Measurements from ENCODE around the gene USP20.
"Not testable (repeated sequence)": the region's sequence is repeated elsewhere in the genome, so short reads cannot be mapped to it uniquely, and the experiment has no call there.

The USP20 gene

DNA sequence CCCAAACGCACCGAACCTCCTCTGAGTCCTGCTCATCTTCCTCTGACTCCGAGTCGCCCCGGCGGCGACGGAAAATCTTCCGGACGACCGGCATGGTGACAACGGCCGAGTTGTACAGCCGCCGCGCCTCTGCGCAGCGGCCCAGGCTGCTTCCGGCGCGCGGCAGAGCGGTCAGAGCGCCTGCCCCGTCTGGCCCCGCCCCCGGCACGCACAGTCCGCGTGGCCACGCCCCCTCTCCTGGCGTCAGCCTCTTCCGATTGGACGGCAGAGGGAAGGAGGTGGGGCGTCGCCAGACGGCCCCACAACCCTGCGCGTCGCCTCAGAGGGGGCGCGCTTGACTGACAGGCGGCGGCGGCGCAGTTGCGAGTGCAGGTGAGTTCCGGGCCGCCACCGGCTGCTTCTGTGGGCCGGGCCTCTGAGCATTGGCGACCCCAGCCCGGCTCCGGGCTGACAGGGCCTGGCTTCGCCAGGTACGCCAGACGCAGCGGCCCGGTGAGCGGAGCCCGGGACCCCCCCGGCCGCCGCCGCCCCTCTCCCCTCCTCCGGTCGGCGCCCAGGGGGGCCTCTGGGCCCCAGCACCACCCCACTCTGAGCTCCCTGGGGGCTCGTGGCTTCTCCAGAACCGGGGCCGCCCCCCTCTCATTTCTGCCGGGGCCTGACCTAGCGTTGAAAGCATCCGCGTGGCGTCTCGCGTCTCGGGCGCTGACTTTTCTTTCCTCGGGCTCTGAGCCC, at the start of gene USP20, which contains the start of gene C9orf78:
Gene USP20, plus strand, starts transcription at position 331 of the 732 bp plus-strand sequence. CDS start 17,098 bp downstream, outside the sequence.
Gene C9orf78, minus strand, starts transcription at position 148 of the 732 bp plus-strand sequence. Its CDS starts 54 bp downstream, at position 94.
- Mint-ChIP-seq H3K4me3 (peak within 1 kb of the TSS; percentile 96), H3K27ac (peak within 1 kb of the TSS; percentile 96), H3K9me3 (no peaks in the 10 kb centered on the region), H3K4me1 (ENCODE audit: low read depth) (peaks cover 59% of the 10 kb centered on the region), H3K36me3 (ENCODE audit: low read depth) (peaks cover 72% of the 10 kb centered on the region), H3K27me3 (no peaks in the 10 kb centered on the region)
- peak; percentile 98 for DNase-seq

DNA sequence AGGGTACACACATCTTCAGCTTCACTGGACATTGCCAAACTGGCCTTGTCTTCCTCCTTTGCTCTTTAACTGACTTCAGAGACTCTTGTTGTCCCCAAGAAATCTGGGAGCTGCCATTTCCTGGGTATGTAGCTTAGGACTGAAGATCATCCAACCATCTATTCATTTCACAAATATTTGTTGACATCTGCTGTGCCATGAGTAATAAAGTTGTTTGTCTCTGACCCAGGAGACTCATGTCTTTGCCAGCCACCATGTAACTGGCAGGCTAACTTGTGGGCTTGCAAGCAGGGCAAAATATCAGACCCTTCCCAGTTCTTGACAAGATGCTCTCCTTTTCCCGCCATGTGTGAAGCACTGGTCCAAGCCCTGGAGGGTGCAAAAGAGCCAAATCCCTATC, 49.4 kb upstream of the USP20 start:
- no peaks in the 10 kb centered on the region for H3K36me3 Mint-ChIP-seq (ENCODE audit: low read depth)
- peaks cover 6% of the 10 kb centered on the region for H3K4me1 Mint-ChIP-seq (ENCODE audit: low read depth)
- no peak overlapping the region for H3K27ac Mint-ChIP-seq
- DNase-seq: no peak
- no peaks in the 10 kb centered on the region for H3K9me3 Mint-ChIP-seq
- no peak overlapping the region for H3K4me3 Mint-ChIP-seq
- no peaks in the 10 kb centered on the region for H3K27me3 Mint-ChIP-seq

DNA sequence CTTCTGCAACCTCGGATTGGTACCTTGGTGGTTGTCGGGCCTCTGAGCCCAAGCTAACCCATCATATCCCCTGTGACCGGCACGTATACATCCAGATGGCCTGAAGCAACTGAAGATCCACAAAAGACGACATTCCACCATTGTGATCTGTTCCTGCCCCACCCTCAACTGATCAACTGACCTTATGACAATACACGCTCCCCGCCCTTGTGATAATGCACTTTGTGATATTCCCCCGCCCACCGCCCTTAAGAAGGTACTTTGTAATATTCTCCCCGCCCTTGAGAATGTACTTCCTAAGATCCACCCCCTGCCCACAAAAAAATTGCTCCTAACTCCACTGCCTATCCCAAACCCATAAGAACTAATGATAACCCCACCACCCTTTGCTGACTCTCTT, 48.8 kb upstream of the USP20 start:
- H3K27me3 Mint-ChIP-seq: no peaks in the 10 kb centered on the region

DNA sequence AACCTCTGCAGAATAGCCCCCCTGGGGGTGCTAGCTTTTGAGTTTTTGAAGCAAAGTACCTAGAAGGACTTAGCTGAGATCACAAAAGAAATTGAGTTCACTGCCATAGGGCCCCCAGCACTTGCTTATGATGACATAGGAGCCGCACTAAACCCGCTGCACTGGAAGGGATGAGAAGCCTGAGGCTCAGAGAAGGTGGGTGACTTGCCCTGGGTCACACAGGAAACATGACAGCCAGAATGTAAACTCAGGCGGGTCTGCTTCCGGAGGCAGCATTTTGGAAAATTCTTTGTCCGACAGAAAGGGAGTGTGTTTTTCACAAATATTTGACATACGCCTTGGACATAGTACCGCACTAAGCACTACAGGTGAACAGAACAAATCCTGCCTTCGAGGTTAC, 40.7 kb upstream of the USP20 start:
- Mint-ChIP-seq H3K27me3 (no peaks in the 10 kb centered on the region), H3K9me3 (no peaks in the 10 kb centered on the region), H3K4me1 (ENCODE audit: low read depth) (peaks cover 6% of the 10 kb centered on the region), H3K27ac (no peak overlapping the region), H3K4me3 (no peak overlapping the region), H3K36me3 (ENCODE audit: low read depth) (no peaks in the 10 kb centered on the region)
- DNase-seq: no peak

More for the DNA sequence above, 48.8 kb upstream of the USP20 start:
- DNase-seq: no peak
- Mint-ChIP-seq H3K4me3 (no peak overlapping the region), H3K9me3 (no peaks in the 10 kb centered on the region), H3K4me1 (ENCODE audit: low read depth) (peaks cover 6% of the 10 kb centered on the region), H3K36me3 (ENCODE audit: low read depth) (no peaks in the 10 kb centered on the region), H3K27ac (no peak overlapping the region)

DNA sequence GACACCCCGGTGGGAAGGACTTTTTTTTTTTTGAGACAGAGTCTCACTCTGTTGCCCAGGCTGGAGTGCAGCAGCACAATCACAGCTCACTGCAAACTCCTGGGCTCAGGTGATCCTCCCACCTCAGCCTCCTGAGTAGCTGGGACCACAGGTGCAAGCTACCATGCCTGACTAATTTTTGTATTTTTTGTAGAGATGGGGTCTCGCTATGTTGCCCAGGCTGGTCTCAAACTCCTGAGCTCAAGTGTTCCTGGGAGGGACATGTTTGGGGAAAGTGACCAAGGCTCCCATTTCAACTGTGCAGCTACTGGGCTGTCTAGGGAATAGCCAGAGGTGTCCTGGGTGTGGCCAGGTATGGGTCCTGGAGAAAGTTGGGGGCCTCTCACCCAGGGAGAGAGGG, 39.2 kb upstream of the USP20 start:
- H3K36me3 Mint-ChIP-seq (ENCODE audit: low read depth); H3K27me3 Mint-ChIP-seq; H3K4me1 Mint-ChIP-seq (ENCODE audit: low read depth); H3K4me3 Mint-ChIP-seq; H3K9me3 Mint-ChIP-seq; H3K27ac Mint-ChIP-seq; DNase-seq: not testable (repeated sequence)

DNA sequence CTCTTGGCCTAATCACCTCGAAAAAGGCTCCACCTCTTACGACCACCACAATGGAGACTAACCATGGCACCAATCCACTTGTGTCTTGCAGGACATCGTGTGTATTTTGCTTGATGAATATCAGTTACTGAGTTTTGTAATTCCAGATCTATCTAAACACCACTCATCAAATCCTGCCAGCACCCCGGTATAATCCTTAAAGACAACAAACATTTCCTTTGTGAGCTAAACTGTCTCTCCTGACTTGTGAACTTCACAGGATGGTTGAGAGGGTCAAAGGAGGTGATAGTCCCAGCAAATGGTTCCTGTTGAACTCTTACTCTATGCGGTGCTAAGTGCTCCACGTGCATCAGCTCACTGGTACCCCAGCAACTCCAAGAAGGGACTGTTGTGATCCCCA, 36.3 kb upstream of the USP20 start:
- no peak for DNase-seq
- Mint-ChIP-seq H3K27me3 (no peaks in the 10 kb centered on the region), H3K27ac (no peak overlapping the region), H3K4me3 (no peak overlapping the region), H3K9me3 (no peaks in the 10 kb centered on the region), H3K36me3 (ENCODE audit: low read depth) (peaks cover 5% of the 10 kb centered on the region), H3K4me1 (ENCODE audit: low read depth) (peaks cover 5% of the 10 kb centered on the region)

DNA sequence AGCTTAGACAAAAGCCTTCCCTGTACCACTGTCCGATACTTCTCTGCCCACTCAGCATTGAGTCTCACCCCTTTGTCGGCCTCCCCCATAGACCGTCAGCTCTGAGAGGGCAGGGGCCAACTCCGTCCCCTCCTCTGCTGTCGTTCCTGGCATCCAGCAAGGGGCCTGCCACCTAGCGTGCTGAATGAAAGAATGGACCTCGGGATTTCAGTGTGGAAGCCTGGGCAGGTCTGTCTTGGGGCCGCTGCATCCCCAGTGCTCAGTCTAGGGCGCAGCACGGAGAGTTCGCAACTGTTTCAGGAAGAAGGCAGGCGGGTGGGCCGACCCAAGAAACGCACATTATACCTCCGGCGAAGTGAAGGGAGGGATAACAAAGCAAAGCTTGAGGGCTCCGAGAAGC, 33.8 kb upstream of the USP20 start:
- Mint-ChIP-seq H3K27me3 (no peaks in the 10 kb centered on the region), H3K9me3 (no peaks in the 10 kb centered on the region), H3K4me3 (peak overlapping the region; percentile 24), H3K27ac (no peak overlapping the region), H3K36me3 (ENCODE audit: low read depth) (peaks cover 27% of the 10 kb centered on the region), H3K4me1 (ENCODE audit: low read depth) (peaks cover 23% of the 10 kb centered on the region)
- no peak for DNase-seq

DNA sequence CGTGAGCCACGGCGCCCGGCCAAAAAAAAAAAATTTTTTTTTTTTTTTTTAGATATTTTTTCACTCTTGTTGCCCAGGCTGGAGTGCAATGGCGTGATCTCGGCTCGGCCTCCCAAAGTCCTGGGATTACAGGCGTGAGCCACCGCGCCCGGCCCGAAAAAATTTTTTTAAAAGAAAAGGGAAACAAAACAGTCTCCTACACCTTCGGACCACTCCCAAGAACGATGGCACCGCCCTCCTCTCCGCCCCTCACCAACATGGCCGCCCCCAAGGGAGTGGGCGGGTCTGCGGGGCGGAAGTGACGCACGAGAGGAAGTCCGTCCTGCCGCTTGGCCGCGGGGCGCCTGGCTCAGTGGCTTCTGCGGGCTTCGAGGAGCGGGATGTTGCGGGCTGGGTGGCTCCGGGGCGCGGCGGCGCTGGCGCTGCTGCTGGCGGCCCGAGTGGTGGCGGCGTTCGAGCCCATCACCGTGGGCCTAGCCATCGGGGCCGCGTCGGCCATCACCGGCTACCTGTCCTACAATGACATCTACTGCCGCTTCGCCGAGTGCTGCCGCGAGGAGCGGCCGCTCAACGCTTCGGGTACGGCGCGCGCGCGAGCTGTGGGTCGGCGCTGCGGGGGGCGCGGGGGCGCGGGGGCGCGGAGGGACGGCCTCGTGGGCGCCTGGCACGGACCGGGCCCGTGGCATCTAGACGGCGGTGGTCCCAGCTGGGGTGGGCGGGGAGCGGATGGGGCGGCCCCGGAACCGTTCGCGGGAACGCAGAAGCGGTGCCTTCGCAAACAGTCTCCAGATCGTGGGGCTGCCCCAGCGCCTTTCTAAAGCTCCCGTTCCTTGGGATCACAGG, 32.2 kb upstream of the USP20 start, which contains the start of gene TOR1B:
Gene TOR1B, plus strand, starts transcription at position 352 of the 843 bp plus-strand sequence. Its CDS starts 29 bp downstream, at position 381.
- Mint-ChIP-seq H3K27ac (peak within 1 kb of the TSS; percentile 94), H3K4me3 (peak within 1 kb of the TSS; percentile 87)

DNA sequence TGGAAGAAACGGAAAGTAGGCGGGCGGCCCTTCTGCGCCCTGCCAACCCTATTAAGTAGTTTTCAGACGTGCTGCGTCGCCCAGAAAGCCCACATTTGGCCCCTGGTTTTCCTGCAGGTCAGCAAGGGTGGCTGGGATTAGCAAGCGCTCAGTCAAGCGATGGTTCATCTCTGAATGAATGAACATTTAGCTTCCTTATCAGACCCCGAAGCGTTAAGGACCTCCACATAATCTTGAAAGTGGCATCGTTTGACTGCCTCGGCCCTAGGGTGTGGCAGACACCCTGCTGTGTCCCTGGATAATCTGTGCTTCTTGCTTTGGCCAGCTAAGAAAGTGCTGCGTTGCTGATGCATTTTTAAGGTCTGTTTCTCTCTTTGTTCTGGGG, 31.6 kb upstream of the USP20 start:
- Mint-ChIP-seq H3K4me3 (peak overlapping the region; percentile 87), H3K9me3 (no peaks in the 10 kb centered on the region), H3K36me3 (ENCODE audit: low read depth) (peaks cover 47% of the 10 kb centered on the region), H3K4me1 (ENCODE audit: low read depth) (peaks cover 27% of the 10 kb centered on the region), H3K27me3 (no peaks in the 10 kb centered on the region), H3K27ac (peak overlapping the region; percentile 94)
- no peak for DNase-seq

More for the DNA sequence above, 32.2 kb upstream of the USP20 start, which contains the start of gene TOR1B:
- Mint-ChIP-seq H3K36me3 (ENCODE audit: low read depth) (peaks cover 42% of the 10 kb centered on the region), H3K27me3 (no peaks in the 10 kb centered on the region), H3K4me1 (ENCODE audit: low read depth) (peaks cover 27% of the 10 kb centered on the region), H3K9me3 (no peaks in the 10 kb centered on the region)
- DNase-seq: peak; percentile 99

DNA sequence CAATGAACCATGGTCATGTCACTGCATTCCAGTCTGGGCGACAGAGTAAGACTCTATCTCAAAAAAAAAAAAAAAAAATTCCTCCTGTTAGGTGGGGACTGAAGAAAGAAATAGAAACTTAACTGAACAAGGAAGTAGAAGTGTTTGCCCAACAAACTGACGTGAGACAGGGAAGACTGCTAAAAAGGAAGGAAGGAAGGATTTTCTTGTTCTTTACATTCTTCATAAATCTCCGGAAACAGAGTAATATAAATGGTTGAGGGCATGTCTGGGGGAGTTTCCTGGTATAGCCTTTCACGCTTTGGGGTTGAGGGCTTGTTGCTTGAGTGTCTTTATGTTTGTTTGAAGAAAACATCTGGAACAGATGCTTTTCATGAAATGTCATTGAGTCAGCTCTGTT, 29.2 kb upstream of the USP20 start:
- Mint-ChIP-seq H3K9me3 (no peaks in the 10 kb centered on the region), H3K4me1 (ENCODE audit: low read depth) (peaks cover 34% of the 10 kb centered on the region), H3K27ac (peak overlapping the region; percentile 70), H3K27me3 (no peaks in the 10 kb centered on the region), H3K36me3 (ENCODE audit: low read depth) (peaks cover 71% of the 10 kb centered on the region), H3K4me3 (peak overlapping the region; percentile 32)
- no peak for DNase-seq

DNA sequence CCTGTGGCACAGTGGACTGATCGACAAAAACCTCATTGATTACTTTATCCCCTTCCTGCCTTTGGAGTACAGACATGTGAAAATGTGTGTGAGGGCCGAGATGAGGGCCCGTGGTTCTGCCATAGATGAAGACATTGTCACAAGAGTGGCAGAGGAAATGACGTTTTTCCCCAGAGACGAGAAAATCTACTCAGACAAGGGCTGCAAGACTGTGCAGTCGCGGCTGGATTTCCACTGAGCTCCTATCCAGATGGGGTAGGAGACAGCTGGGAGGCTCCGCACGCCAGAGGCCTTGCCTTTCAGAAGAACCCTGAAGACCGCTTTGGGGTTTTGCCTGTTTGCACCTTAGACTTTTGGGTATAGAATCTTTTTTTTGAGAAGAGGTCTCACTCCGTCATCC, 25.9 kb upstream of the USP20 start:
- DNase-seq: no peak
- H3K36me3 Mint-ChIP-seq (ENCODE audit: low read depth): peaks cover 95% of the 10 kb centered on the region
- H3K4me1 Mint-ChIP-seq (ENCODE audit: low read depth): peaks cover 43% of the 10 kb centered on the region
- H3K9me3 Mint-ChIP-seq: no peaks in the 10 kb centered on the region
- peak overlapping the region; percentile 76 for H3K27ac Mint-ChIP-seq
- no peak overlapping the region for H3K4me3 Mint-ChIP-seq
- H3K27me3 Mint-ChIP-seq: no peaks in the 10 kb centered on the region

DNA sequence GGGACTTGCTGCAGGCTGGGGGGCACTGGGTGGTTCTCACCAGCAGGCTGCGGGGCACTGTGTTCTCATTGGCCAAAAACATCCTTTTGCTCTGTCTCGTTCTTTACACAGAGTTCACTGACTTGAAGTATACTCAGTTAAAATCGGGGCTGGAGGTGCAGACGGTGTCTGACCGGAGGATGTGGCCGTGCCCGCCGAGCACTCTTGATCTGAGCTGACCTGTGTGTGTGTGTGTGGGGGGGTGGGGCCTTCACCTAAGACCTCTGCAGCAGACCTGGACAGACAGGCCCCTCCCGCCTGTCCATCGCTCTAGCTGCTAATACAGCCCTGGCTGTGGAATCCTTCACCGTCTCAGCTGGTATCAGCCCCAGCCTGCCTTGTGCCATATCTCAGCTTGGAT, 25.1 kb upstream of the USP20 start:
- peaks cover 97% of the 10 kb centered on the region for H3K36me3 Mint-ChIP-seq (ENCODE audit: low read depth)
- no peak overlapping the region for H3K4me3 Mint-ChIP-seq
- H3K9me3 Mint-ChIP-seq: no peaks in the 10 kb centered on the region
- H3K27ac Mint-ChIP-seq: no peak overlapping the region
- peaks cover 41% of the 10 kb centered on the region for H3K4me1 Mint-ChIP-seq (ENCODE audit: low read depth)
- DNase-seq: no peak
- H3K27me3 Mint-ChIP-seq: no peaks in the 10 kb centered on the region

DNA sequence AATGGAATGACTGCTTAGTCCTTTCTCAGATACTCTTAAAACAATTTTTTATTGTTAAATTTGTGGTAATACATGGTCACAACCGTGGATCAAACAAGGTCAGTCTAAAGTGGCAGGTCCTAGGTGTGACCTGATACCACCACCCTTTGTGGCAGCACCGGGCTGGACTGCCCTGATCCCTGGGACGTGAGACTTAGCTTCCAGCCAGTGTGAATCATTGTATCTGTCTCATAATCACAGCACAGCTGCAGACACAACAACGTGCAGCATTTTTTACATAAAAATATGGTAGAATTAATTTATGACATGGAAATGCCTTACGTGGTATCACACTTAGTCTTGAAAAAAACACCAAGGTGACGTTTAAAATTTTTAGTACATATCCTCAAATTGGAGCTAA, 24.5 kb upstream of the USP20 start:
- peaks cover 37% of the 10 kb centered on the region for H3K4me1 Mint-ChIP-seq (ENCODE audit: low read depth)
- no peak for DNase-seq
- H3K27me3 Mint-ChIP-seq: no peaks in the 10 kb centered on the region
- no peak overlapping the region for H3K27ac Mint-ChIP-seq
- no peak overlapping the region for H3K4me3 Mint-ChIP-seq
- peaks cover 97% of the 10 kb centered on the region for H3K36me3 Mint-ChIP-seq (ENCODE audit: low read depth)
- no peaks in the 10 kb centered on the region for H3K9me3 Mint-ChIP-seq

DNA sequence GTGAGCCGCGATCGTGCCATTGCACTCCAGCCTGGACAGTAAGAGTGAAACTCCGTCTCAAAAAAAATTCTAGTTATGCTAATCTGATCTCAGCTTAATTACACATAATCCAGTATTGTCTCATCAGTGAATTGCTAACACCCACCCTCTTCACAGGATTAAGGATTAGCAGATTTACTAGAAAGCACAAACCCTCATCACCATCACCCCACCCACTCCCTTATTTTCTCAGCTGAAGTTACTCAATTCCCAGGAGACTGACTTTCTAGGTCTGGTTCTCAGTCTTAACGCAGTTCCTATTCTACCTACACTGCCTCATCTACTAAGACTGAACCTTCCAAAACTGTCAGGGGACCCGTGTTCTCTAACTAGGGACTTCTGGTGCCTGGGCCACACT, 23.3 kb upstream of the USP20 start:
- H3K4me3 Mint-ChIP-seq: no peak overlapping the region
- no peak for DNase-seq
- H3K9me3 Mint-ChIP-seq: no peaks in the 10 kb centered on the region
- H3K4me1 Mint-ChIP-seq (ENCODE audit: low read depth): peaks cover 31% of the 10 kb centered on the region
- peaks cover 97% of the 10 kb centered on the region for H3K36me3 Mint-ChIP-seq (ENCODE audit: low read depth)
- peak overlapping the region; percentile 77 for H3K27ac Mint-ChIP-seq
- H3K27me3 Mint-ChIP-seq: no peaks in the 10 kb centered on the region

DNA sequence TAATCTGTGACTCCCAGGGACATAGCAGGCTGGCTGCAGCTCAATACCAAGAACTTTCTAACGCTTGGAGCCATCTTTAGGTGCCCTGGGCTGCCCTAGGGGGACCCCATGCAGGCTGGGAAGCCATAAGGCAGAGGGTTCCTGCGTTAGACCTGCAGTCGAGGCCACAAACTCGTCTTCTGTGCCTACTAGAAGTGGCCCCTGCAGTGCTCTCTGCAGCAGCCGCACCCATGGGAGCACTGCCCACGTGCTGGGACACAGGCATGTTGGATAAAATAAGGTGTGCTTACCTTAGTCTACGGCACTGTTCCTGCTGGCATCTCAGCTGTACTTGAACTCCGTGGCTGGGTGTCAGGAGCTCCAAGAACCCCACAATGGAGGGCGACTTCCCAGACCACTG, 22.9 kb upstream of the USP20 start:
- Mint-ChIP-seq H3K27ac (peak overlapping the region; percentile 77), H3K36me3 (ENCODE audit: low read depth) (peaks cover 97% of the 10 kb centered on the region)

More for the DNA sequence above, 22.9 kb upstream of the USP20 start:
- peaks cover 29% of the 10 kb centered on the region for H3K4me1 Mint-ChIP-seq (ENCODE audit: low read depth)
- no peak overlapping the region for H3K4me3 Mint-ChIP-seq
- H3K9me3 Mint-ChIP-seq: no peaks in the 10 kb centered on the region
- no peak for DNase-seq
- H3K27me3 Mint-ChIP-seq: no peaks in the 10 kb centered on the region

Measured in activated T-cell treated with anti-CD3 and anti-CD28 coated beads, Interleukin-2, amount 50 U/mL, for 24 hours (primary cell).